ENCODE measurements around the gene CLCA2.

The CLCA2 gene

DNA sequence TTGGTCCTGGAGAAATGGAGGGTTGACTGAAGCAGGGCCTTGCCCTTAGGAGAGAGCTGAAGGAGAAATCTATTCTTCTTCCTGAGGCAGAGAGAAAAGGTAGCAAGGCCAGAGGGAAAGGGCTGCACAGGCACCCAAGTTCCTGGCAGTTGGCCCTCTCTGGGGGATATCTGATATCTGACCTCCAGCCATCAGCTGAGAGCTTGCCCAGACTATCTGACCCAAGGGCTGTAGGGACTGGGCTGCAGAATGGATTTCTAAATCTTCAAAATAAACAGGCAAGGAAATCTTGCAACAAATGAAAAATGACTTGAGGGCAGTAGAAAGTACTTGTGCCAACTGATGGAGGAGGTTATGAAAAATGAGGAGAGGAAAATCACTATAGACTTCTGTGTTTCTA is 498 bp upstream of the CLCA2 start:
- TF ChIP-seq, protein P1, sequence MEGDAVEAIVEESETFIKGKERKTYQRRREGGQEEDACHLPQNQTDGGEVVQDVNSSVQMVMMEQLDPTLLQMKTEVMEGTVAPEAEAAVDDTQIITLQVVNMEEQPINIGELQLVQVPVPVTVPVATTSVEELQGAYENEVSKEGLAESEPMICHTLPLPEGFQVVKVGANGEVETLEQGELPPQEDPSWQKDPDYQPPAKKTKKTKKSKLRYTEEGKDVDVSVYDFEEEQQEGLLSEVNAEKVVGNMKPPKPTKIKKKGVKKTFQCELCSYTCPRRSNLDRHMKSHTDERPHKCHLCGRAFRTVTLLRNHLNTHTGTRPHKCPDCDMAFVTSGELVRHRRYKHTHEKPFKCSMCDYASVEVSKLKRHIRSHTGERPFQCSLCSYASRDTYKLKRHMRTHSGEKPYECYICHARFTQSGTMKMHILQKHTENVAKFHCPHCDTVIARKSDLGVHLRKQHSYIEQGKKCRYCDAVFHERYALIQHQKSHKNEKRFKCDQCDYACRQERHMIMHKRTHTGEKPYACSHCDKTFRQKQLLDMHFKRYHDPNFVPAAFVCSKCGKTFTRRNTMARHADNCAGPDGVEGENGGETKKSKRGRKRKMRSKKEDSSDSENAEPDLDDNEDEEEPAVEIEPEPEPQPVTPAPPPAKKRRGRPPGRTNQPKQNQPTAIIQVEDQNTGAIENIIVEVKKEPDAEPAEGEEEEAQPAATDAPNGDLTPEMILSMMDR (IDR thresholded peaks at IDR 0.05; ENCODE audit: borderline replicate concordance, control extremely low read depth, extremely low read depth, insufficient read depth, missing control alignments), result no peak
- no peak for DNase-seq (ENCODE audit: low spot score)
- in situ Hi-C loops (cut with MboI; ENCODE audit: low sequenced_read_pairs, unreplicated experiment), result no loop called here

DNA sequence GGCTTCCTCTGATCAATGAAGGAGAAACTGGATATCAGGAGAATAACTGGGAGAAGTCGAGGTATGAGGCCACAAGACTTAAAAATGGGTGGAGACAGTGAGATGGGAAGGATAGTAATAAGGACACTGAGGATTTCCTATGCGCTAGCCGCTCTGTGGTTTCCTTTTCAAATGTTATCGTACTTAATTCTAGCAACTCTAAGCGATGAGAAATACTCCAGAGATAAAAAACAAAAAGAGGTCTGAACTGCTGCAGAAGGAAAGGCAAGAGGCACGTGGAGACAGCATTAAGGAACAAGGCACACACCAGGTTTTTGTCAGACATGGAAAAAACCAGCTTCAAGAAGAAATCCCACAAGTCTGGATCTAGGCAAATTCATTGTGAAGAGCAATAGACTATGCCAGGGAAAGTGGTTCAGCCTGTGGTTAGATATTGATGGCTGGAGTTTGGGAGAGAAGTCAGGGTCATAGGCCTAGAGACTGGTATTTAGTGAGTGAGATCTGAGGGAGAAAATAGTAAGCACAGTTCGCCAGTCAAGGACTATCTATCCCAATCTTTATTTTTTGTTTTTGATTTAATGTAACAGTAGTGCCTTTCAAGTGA is 5.3 kb downstream of the CLCA2 start:
- TF ChIP-seq, protein P1 (IDR thresholded peaks at IDR 0.05; ENCODE audit: borderline replicate concordance, control extremely low read depth, extremely low read depth, insufficient read depth, missing control alignments), result no peak
- in situ Hi-C loops (cut with MboI; ENCODE audit: low sequenced_read_pairs, unreplicated experiment), result no loop called here
- no peak for DNase-seq (ENCODE audit: low spot score)

DNA sequence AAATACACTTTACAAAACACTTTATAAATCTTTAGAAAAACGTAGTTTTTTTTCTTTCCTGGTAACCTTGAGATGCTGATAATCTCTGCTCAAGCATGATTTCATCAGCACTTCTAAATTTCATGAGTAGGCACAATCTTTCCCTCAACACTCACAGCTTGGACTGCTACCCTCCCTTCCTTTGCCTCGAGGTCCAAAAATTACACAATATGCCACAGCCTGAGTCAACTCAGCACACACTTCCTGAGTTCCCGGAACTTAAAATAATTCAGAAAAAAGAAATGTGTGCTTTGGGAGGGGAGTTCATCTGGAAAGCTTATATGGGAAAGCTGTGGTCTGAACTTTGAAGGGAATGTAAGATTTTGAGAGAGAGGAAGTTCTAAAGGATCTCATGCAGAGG is 5.9 kb downstream of the CLCA2 start:
- TF ChIP-seq, protein P1 (IDR thresholded peaks at IDR 0.05; ENCODE audit: borderline replicate concordance, control extremely low read depth, extremely low read depth, insufficient read depth, missing control alignments), result no peak
- DNase-seq (ENCODE audit: low spot score), result no peak
- in situ Hi-C loops (cut with MboI; ENCODE audit: low sequenced_read_pairs, unreplicated experiment), result no loop called here

DNA sequence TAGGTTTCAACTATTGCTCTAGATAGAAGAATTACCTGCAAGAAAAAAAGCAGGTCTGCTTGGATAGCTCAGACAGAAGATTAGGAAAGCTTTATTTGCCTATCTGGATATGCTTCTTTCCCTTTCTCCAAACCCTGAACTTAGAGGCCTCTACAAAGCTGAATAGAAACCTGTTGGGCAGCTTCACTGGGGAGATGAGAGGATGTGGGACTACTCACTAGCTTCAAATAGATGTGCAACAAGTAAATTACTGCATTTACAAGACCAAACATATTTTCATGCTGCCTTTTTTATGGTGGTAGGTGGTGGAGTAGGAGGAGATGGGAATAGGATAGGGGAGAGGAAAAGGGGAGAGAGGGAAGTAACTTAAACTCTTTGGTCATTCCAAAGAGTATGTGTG is 6.4 kb downstream of the CLCA2 start:
- no peak for DNase-seq (ENCODE audit: low spot score)
- in situ Hi-C loops (cut with MboI; ENCODE audit: low sequenced_read_pairs, unreplicated experiment), result no loop called here
- TF ChIP-seq, protein P1 (IDR thresholded peaks at IDR 0.05; ENCODE audit: borderline replicate concordance, control extremely low read depth, extremely low read depth, insufficient read depth, missing control alignments), result no peak

DNA sequence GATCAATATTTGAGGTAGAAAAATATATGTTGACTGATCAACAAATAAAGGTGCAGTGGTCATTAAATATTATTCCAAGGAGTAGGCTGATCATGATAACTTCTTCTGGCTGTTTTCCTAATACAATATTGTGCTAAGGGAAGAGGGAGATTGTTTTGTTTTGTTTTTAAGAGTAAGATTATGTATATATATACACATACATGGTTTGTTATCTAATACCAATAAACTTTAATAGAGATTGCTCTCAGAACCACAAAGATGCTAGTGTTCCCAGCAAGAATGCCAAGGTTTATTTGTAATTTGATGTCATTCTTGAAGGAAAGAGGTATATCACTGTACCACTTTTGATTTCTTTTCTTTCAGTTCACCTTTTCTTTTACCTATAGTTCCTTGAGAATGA is 10.1 kb downstream of the CLCA2 start:
- in situ Hi-C loops (cut with MboI; ENCODE audit: low sequenced_read_pairs, unreplicated experiment), result no loop called here
- TF ChIP-seq, protein P1 (IDR thresholded peaks at IDR 0.05; ENCODE audit: borderline replicate concordance, control extremely low read depth, extremely low read depth, insufficient read depth, missing control alignments), result no peak
- DNase-seq (ENCODE audit: low spot score), result no peak

DNA sequence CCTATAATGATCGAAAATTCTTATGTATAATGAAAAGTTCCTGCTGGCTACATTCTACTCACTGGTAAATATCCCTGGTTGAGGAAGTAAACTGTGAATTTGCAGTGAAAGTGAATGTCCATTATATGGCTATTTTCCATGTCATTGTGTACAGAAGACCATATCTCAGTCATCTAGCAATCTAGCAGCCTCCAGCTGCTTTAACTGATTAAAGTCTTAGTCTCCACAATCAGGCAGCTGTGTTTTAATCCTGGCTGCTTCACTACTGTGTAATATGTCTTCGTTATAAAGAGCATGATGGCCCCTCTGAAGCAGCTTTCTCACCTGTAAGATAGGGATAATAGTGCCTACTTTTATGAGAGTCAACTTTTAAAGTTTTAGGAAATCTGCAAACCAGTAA is 11.4 kb downstream of the CLCA2 start:
- in situ Hi-C loops (cut with MboI; ENCODE audit: low sequenced_read_pairs, unreplicated experiment), result no loop called here
- TF ChIP-seq, protein P1 (IDR thresholded peaks at IDR 0.05; ENCODE audit: borderline replicate concordance, control extremely low read depth, extremely low read depth, insufficient read depth, missing control alignments), result no peak
- DNase-seq (ENCODE audit: low spot score), result no peak
